Measurements from ENCODE around the gene TP73. TPM values are rescaled to one million over a fixed set of nuclear protein-coding genes. Genes with fewer than 3 reads are reported as not detected.

TP73 gene
- total RNA-seq, 1 donor from 2014 or later: 13.0 TPM

DNA sequence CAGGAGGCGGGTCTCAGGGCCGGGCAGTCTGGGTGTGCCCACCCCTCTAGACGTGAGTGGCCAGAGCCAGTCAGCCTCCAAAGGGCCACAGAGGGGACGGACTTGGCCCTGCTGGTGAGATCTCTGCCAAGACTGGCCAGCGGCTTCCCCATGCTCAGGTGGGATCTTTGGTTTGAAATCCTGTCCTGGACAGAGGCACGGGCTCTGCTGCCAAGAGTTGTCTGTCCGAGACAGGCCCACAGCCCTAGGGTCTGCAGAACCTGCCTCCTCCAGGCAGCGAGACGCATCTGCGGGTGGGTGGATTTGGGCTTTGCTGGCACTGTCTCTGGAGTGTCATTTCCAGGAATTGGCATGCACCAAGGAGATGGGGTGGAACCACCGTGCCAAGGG lies 55.6 kb downstream of the TP73 start:
- DNase-seq: no peak
- no peaks in the 10 kb centered on the region for H3K9me3 Mint-ChIP-seq (ENCODE audit: unreplicated experiment)
- no peak for TF ChIP-seq CTCF (IDR thresholded peaks at IDR 0.05; ENCODE audit: partially characterized antibody, unreplicated experiment)
- H3K36me3 Mint-ChIP-seq (ENCODE audit: unreplicated experiment): no peaks in the 10 kb centered on the region
- no peak overlapping the region for H3K27ac Mint-ChIP-seq (ENCODE audit: unreplicated experiment)
- H3K4me1 Mint-ChIP-seq (ENCODE audit: low read depth, unreplicated experiment): peaks cover 17% of the 10 kb centered on the region
- H3K27me3 Mint-ChIP-seq (ENCODE audit: unreplicated experiment): peaks cover 11% of the 10 kb centered on the region
- no peak overlapping the region for H3K4me3 Mint-ChIP-seq (ENCODE audit: unreplicated experiment)

- DNase-seq: no peak
- Mint-ChIP-seq H3K36me3 (ENCODE audit: unreplicated experiment) (no peaks in the 10 kb centered on the region), H3K9me3 (ENCODE audit: unreplicated experiment) (no peaks in the 10 kb centered on the region), H3K4me3 (ENCODE audit: unreplicated experiment) (no peak overlapping the region), H3K27ac (ENCODE audit: unreplicated experiment) (no peak overlapping the region), H3K4me1 (ENCODE audit: low read depth, unreplicated experiment) (peaks cover 16% of the 10 kb centered on the region), H3K27me3 (ENCODE audit: unreplicated experiment) (peaks cover 9% of the 10 kb centered on the region)
- no peak for TF ChIP-seq CTCF (IDR thresholded peaks at IDR 0.05; ENCODE audit: partially characterized antibody, unreplicated experiment)
Measured at GRCh38 chr1:3708791-3709190, 56.5 kb downstream of the TP73 start.

DNA sequence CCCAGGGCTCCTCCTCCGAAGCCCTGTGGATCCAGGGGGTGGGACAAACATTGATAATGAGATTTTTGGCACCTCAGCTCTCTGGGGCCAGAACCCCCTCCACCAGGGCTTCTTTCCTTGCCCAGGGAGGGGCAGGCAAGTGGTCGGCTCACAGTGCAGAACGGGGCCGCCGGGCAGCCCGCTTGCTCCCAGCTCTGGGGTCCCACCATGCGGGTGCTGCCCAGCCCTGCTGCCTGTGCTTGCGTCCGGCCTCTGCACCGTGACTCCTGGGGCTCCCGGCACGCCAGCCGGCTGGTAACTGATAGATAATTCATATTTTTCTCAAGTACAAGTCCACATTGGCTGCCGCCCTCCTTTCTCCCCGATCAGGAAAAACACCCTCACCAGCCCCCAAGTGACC lies 57.9 kb downstream of the TP73 start:
- Mint-ChIP-seq H3K4me3 (ENCODE audit: unreplicated experiment) (no peak overlapping the region), H3K27ac (ENCODE audit: unreplicated experiment) (no peak overlapping the region), H3K27me3 (ENCODE audit: unreplicated experiment) (peaks cover 5% of the 10 kb centered on the region), H3K9me3 (ENCODE audit: unreplicated experiment) (no peaks in the 10 kb centered on the region), H3K36me3 (ENCODE audit: unreplicated experiment) (no peaks in the 10 kb centered on the region), H3K4me1 (ENCODE audit: low read depth, unreplicated experiment) (peaks cover 13% of the 10 kb centered on the region)
- no peak for DNase-seq
- no peak for TF ChIP-seq CTCF (IDR thresholded peaks at IDR 0.05; ENCODE audit: partially characterized antibody, unreplicated experiment)

- Mint-ChIP-seq H3K27me3 (ENCODE audit: unreplicated experiment) (peaks cover 5% of the 10 kb centered on the region), H3K9me3 (ENCODE audit: unreplicated experiment) (no peaks in the 10 kb centered on the region), H3K36me3 (ENCODE audit: unreplicated experiment) (no peaks in the 10 kb centered on the region), H3K27ac (ENCODE audit: unreplicated experiment) (no peak overlapping the region), H3K4me3 (ENCODE audit: unreplicated experiment) (no peak overlapping the region), H3K4me1 (ENCODE audit: low read depth, unreplicated experiment) (peaks cover 19% of the 10 kb centered on the region)
- no peak for DNase-seq
- no peak for TF ChIP-seq CTCF (IDR thresholded peaks at IDR 0.05; ENCODE audit: partially characterized antibody, unreplicated experiment)
Measured at GRCh38 chr1:3711381-3711779, 59.1 kb downstream of the TP73 start.

- Mint-ChIP-seq H3K9me3 (ENCODE audit: unreplicated experiment) (peaks cover 1% of the 10 kb centered on the region), H3K4me1 (ENCODE audit: low read depth, unreplicated experiment) (peaks cover 24% of the 10 kb centered on the region), H3K4me3 (ENCODE audit: unreplicated experiment) (no peak overlapping the region), H3K27ac (ENCODE audit: unreplicated experiment) (no peak overlapping the region), H3K27me3 (ENCODE audit: unreplicated experiment) (peaks cover 5% of the 10 kb centered on the region), H3K36me3 (ENCODE audit: unreplicated experiment) (no peaks in the 10 kb centered on the region)
- no peak for DNase-seq
- TF ChIP-seq CTCF (IDR thresholded peaks at IDR 0.05; ENCODE audit: partially characterized antibody, unreplicated experiment): no peak
Measured at GRCh38 chr1:3711780-3712451, 59.6 kb downstream of the TP73 start.

Data from glutamatergic neuron (in vitro differentiated cells).